K562 (cell line): ENCODE results near the gene TOMM40L. TPM values are rescaled to one million over a fixed set of nuclear protein-coding genes. Genes with fewer than 3 reads are reported as not detected.

Experiments used
- ATAC-seq: fragments of 200-7000 bp; cut with Tn5 transposase; 3 replicates; pipeline ENCODE4 v1.9.1; 2020; ENCODE audit warnings: moderate library complexity
- BruUV-seq: library from RNA; stranded (reverse); fragments of 400-500 nt; replicated peaks from 2 replicates; lab custom pipeline; 2021; lab: Mats Ljungman, UMichigan
- CTCF ChIA-PET: fragments of 300-600 bp; formaldehyde crosslinking; extraction: SDS; loops from one replicate; lab custom pipeline; 2021; ENCODE audit warnings: low intra/inter-chr PET ratio; lab: Yijun Ruan, JAX
- POLR2A ChIA-PET: fragments of 300-600, 350-650 bp; sonication (Branson Sonifier 250); formaldehyde crosslinking; extraction: SDS; loops from one replicate; lab custom pipeline; 2021; ENCODE audit warnings: antibody characterized with exemption, inconsistent platforms; lab: Yijun Ruan, JAX
- DNase-seq, 4 experiments: peaks; one replicate each; pipeline versions ENCODE4 v3.0.0 to v3.0.0-alpha.2; 2011 to 2018; ENCODE audit warnings: low spot score in 3 of 4, mixed read lengths in 3 of 4; ENCODE audit errors: extremely low read depth in 1 of 4
- FAIRE-seq: peaks from 2 replicates; lab custom pipeline; 2011; peaks lifted over from hg19 to GRCh38; lab: Jason Lieb, UNC
- H2AFZ ChIP-seq: 2 replicates; pipeline ENCODE4 v1.6.0; 2011; ENCODE audit warnings: low read depth, low read length, control low read depth, inconsistent platforms
- H3K27ac ChIP-seq: fragments of 200-600 bp; 3 replicates; pipeline ENCODE4 v1.8.0; 2011; ENCODE audit warnings: low read depth, mild to moderate bottlenecking, control low read depth, inconsistent platforms, low read length, moderate library complexity, mixed read lengths; ENCODE audit errors: extremely low read depth
- H3K27me3 ChIP-seq, 2 experiments: fragments of 300-600 bp in 1 of 2; 2 replicates in 1 of 2; 3 replicates in 1 of 2; pipeline versions ENCODE4 v1.6.0 to v1.8.0; 2011; ENCODE audit warnings: inconsistent platforms in 2 of 2, low read length in 2 of 2, mild to moderate bottlenecking in 1 of 2, mixed read lengths in 1 of 2, moderate library complexity in 1 of 2; ENCODE audit not compliant: control insufficient read depth in 2 of 2, insufficient read depth in 2 of 2
- H3K36me3 ChIP-seq: fragments of 300-600 bp; 3 replicates; pipeline ENCODE4 v1.8.0; 2011; ENCODE audit warnings: mild to moderate bottlenecking, low read length, inconsistent platforms; ENCODE audit not compliant: control insufficient read depth, insufficient read depth
- H3K4me1 ChIP-seq, 2 experiments: fragments of 200-600 bp in 1 of 2; replicated peaks in 1 of 2; 2 replicates in 1 of 2; 3 replicates in 1 of 2; pipeline versions ENCODE4 v1.5.1 to v1.8.0; 2011; ENCODE audit warnings: inconsistent platforms in 2 of 2, low read length in 2 of 2, mild to moderate bottlenecking in 1 of 2, mixed read lengths in 1 of 2, moderate library complexity in 1 of 2; ENCODE audit not compliant: control insufficient read depth in 2 of 2, insufficient read depth in 2 of 2
- H3K4me2 ChIP-seq: 2 replicates; pipeline ENCODE4 v1.6.1; 2011; ENCODE audit warnings: low read length, control low read depth, inconsistent platforms, mixed read lengths; ENCODE audit not compliant: insufficient read depth
- H3K4me3 ChIP-seq: fragments of 200-600 bp; sonication (generic), shearing (Covaris generic); 2 replicates; pipeline ENCODE4 v1.5.1; 2016; ENCODE audit warnings: control low read depth, inconsistent platforms
- H3K79me2 ChIP-seq: fragments of 200-600 bp; 3 replicates; pipeline ENCODE4 v1.8.0; 2011; ENCODE audit warnings: low read length, inconsistent platforms; ENCODE audit not compliant: control insufficient read depth, insufficient read depth
- H3K9ac ChIP-seq, 2 experiments: 2 replicates each; pipeline versions ENCODE4 v1.6.0 to v1.6.1; 2011; ENCODE audit warnings: low read depth in 2 of 2, low read length in 2 of 2, control low read depth in 1 of 2, inconsistent platforms in 1 of 2, mild to moderate bottlenecking in 1 of 2, mixed read lengths in 1 of 2; ENCODE audit not compliant: insufficient read depth in 1 of 2
- H3K9me1 ChIP-seq: one replicate; pipeline ENCODE4 v1.6.0; 2011; ENCODE audit warnings: inconsistent platforms, mild to moderate bottlenecking, low read length, moderate library complexity; ENCODE audit not compliant: control insufficient read depth, insufficient read depth
- H3K9me3 ChIP-seq: replicated peaks from 2 replicates; pipeline ENCODE4 v1.5.1; 2011; ENCODE audit warnings: low read depth, low read length, inconsistent platforms; ENCODE audit not compliant: control insufficient read depth, insufficient read depth
- H4K20me1 ChIP-seq: replicated peaks from 2 replicates; pipeline ENCODE4 v1.6.1; 2011; ENCODE audit warnings: low read length, inconsistent platforms, mixed read lengths; ENCODE audit not compliant: control insufficient read depth, insufficient read depth
- BCLAF1 ChIP-seq, 2 experiments: fragments of 450-650 bp in 1 of 2; IDR thresholded peaks; 2 replicates each; pipeline ENCODE4 v1.6.1; 2011 to 2017; ENCODE audit warnings: low read depth in 2 of 2, antibody characterized with exemption in 1 of 2, borderline replicate concordance in 1 of 2, low read length in 1 of 2, mild to moderate bottlenecking in 1 of 2, mixed read lengths in 1 of 2; ENCODE audit not compliant: control insufficient read depth in 1 of 2
- EP400 ChIP-seq: fragments of 450-650 bp; IDR thresholded peaks from 2 replicates; pipeline ENCODE4 v1.6.1; 2017; ENCODE audit warnings: antibody characterized with exemption, mild to moderate bottlenecking, moderate library complexity
- MXD1 ChIP-seq: fragments of 250-450 bp; sonication (Bioruptor Pico); IDR thresholded peaks from 2 replicates; pipeline ENCODE4 v1.8.0; 2021; ENCODE audit warnings: borderline replicate concordance, mild to moderate bottlenecking, moderate library complexity; ENCODE audit not compliant: poor library complexity, severe bottlenecking
- NCOA6 ChIP-seq: fragments of 450-650 bp; IDR thresholded peaks from 2 replicates; pipeline ENCODE4 v1.6.1; 2017; ENCODE audit warnings: mild to moderate bottlenecking
- PTBP1 ChIP-seq: fragments of 200-400 bp; formaldehyde crosslinking; IDR thresholded peaks from 2 replicates; pipeline ENCODE4 v1.6.1; 2017; ENCODE audit warnings: low read depth, low read length
- RBM22 ChIP-seq: fragments of 200-400 bp; formaldehyde crosslinking; IDR thresholded peaks from 2 replicates; pipeline ENCODE4 v1.6.1; 2018; ENCODE audit warnings: low read length, low read depth; ENCODE audit not compliant: poor library complexity, severe bottlenecking
- RFX7 ChIP-seq: fragments of 250-450 bp; sonication (Bioruptor Pico); IDR thresholded peaks from 2 replicates; pipeline ENCODE4 v1.5.1; 2021; ENCODE audit warnings: mild to moderate bottlenecking
- SMC3 ChIP-seq: conservative IDR thresholded peaks from 2 replicates; pipeline ENCODE4 v1.6.1; 2011; ENCODE audit warnings: low read depth, low read length, improper control_type of control experiment; ENCODE audit not compliant: insufficient read depth
- TCFL5 ChIP-seq: fragments of 250-450 bp; sonication (Bioruptor Pico); conservative IDR thresholded peaks from 2 replicates; pipeline ENCODE4 v1.6.1; 2021; ENCODE audit warnings: mild to moderate bottlenecking, moderate library complexity, matching md5 sums
- U2AF2 ChIP-seq: fragments of 200-400 bp; formaldehyde crosslinking; optimal IDR thresholded peaks from 2 replicates; pipeline ENCODE3; 2017; ENCODE audit warnings: low read depth, mild to moderate bottlenecking, low read length
- ZNF511 ChIP-seq: sonication (generic); formaldehyde crosslinking; IDR thresholded peaks from 2 replicates; pipeline ENCODE4 v1.8.0; 2022; ENCODE audit warnings: mild to moderate bottlenecking, missing genetic modification reagents
- ZNF668 ChIP-seq: fragments of 250-450 bp; sonication (Bioruptor Pico); IDR thresholded peaks from 2 replicates; pipeline ENCODE4 v1.8.0; 2022; ENCODE audit warnings: mild to moderate bottlenecking, inconsistent platforms
- WGBS: fragments of 100-300 bp; shearing (Covaris generic); methylation state at CpG from one replicate; pipeline ENCODE4 v1.1.6; 2016; ENCODE audit warnings: low coverage, mixed read lengths; ENCODE audit not compliant: insufficient coverage; ENCODE audit errors: missing lambda C conversion rate; 5-methylcytosine and 5-hydroxymethylcytosine counted together
- in situ Hi-C: fragments of 300-500 bp; cut with MboI; formaldehyde crosslinking; loops from 4 replicates; pipeline ENCODE4 v1.15.0; 2018; ENCODE audit warnings: inconsistent platforms, mixed read lengths
- intact Hi-C: fragments of 100-400 bp; cut with micrococcal nuclease; formaldehyde crosslinking; loops from 2 replicates; pipeline ENCODE4 v1.14.2; 2022
- polyA plus RNA-seq, 8 experiments: library from polyadenylated mRNA; depleted of rRNA in 4 of 8; stranded (reverse) in 5 of 8; unstranded in 3 of 8; fragments of >200 nt; fragmentation: Nextera tagmentation in 2 of 8; fragmentation: Illumina TruSeq in 1 of 8; extraction: Ambion mirVana in 2 of 8; extraction: Trizol in 1 of 8; gene quantifications; 2 replicates each; pipeline versions ENCODE4 v1.2.1 to v1.2.3, GENCODE V29; 2011 to 2014; ENCODE audit warnings: inconsistent platforms in 1 of 8, missing spikeins in 1 of 8
- total RNA-seq, 7 experiments: library from RNA; depleted of rRNA in 6 of 7; stranded (reverse); fragments of >200 nt in 6 of 7; fragmentation: Illumina TruSeq in 2 of 7; extraction: Trizol in 2 of 7; gene quantifications; 2 replicates each; pipeline versions ENCODE4 v1.2.1 to v1.2.3, GENCODE V29; 2011 to 2021; ENCODE audit warnings: low replicate concordance in 1 of 7

The TOMM40L gene
- total and polyA plus RNA-seq, 9 of the 15 experiments (the other 6 are each of a cell fraction or from before 2014, with no cell fraction given), result 9.6 to 33.6 (median 25.2) TPM

GRCh38 chr1:161266836-161267235 is 41.0 kb downstream of the TOMM40L start:
- Histone ChIP-seq H3K27ac (no peak overlapping the region), H3K9me3 (no peaks in the 10 kb centered on the region), H3K36me3 (no peaks in the 10 kb centered on the region), H3K9me1 (no peaks in the 10 kb centered on the region), H3K9ac (no peak overlapping the region), H3K4me3 (no peak overlapping the region), H2AFZ (no peak overlapping the region), H3K4me1 (no peaks in the 10 kb centered on the region), H3K79me2 (no peaks in the 10 kb centered on the region), H3K4me2 (no peak overlapping the region), H4K20me1 (no peaks in the 10 kb centered on the region), H3K27me3 (peaks cover 3 to 29% of the 10 kb centered on the region in 2 experiments; a peak in 4 of 5 replicates)
- ChIA-PET POLR2A (interaction anchor here (0.6 to 1.2 kb wide), 3 partner anchors 17 to 1155 kb away, joined by 3 read pairs; no protein-coding TSS in a partner anchor), CTCF (no interaction called here)
- intact Hi-C loops, result no loop called here
- no TSS peak for BruUV-seq
- ATAC-seq (no peak), DNase-seq (no peak), FAIRE-seq (no peak)
- no peak for TF ChIP-seq RFX7 (CRISPR knock-in tag)
- TF ChIP-seq U2AF2, result no peak
- TF ChIP-seq SMC3, result no peak
- no peak for TF ChIP-seq EP400
- no peak for TF ChIP-seq RBM22
- no peak for TF ChIP-seq BCLAF1 (IDR thresholded peaks at IDR 0.05; ENCODE audit: borderline replicate concordance in 1 of 2, control insufficient read depth in 1 of 2, low read depth in 2 of 2, low read length in 1 of 2)
- no peak for TF ChIP-seq ZNF511 (CRISPR knock-in tag)
- no peak for TF ChIP-seq PTBP1
- no peak for TF ChIP-seq TCFL5 (CRISPR knock-in tag)
- TF ChIP-seq MXD1, result no peak
- TF ChIP-seq NCOA6, result no peak
- no peak for TF ChIP-seq ZNF668
- 0% methylated on average over 2 of the region's 2 CpGs for WGBS
- in situ Hi-C loops, result no loop called here
